GM19025 (cell line): Measurements from ENCODE around the gene FRMD8.

Experiments
- ATAC-seq: cut with Tn5 transposase; IDR thresholded peaks from one replicate; pipeline ENCODE4 v1.9.1; 2021; ENCODE audit warnings: mild to moderate bottlenecking, low read depth, moderate library complexity; ENCODE audit not compliant: unreplicated experiment

FRMD8 gene

DNA sequence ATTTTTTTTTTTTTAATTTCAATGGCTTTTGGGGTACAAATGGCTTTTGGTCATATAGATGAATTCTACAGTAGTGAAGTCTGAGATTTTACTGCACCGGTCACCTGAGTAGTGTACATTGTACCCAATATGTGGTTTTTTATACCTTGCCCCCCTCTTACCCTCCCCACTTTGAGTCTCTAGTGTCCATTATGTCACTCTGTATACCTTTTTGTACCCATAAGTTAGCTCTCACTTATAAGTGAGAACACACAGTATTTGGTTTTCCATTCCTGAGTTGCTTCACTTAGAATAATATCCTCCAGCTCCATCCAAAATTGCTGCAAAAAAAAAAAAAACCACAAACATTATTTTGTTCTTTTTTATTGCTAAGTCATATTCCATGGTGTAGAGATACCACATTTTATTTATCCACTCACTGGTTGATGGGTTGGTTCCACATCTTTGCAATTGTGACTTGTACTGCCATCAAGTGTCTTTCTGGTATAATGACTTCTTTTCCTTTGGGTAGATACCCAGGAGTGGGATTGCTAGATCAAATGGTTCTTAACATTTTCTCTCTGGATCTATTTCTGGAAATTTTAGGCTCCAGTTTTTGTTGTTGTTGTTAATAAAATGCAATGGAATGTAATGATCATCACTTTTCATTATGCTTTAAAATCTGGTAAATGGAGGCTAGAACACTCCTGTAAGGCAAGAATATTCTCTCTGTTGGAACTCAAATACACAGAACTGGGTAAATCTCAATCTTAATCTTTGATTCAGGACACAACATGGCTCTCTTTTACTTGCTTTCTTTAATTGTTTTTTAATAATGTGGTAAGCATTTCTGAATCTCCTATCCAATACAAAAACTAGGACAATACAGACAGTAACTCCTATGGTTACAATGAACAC lies 46.5 kb downstream of the FRMD8 start:
- no peak for ATAC-seq

DNA sequence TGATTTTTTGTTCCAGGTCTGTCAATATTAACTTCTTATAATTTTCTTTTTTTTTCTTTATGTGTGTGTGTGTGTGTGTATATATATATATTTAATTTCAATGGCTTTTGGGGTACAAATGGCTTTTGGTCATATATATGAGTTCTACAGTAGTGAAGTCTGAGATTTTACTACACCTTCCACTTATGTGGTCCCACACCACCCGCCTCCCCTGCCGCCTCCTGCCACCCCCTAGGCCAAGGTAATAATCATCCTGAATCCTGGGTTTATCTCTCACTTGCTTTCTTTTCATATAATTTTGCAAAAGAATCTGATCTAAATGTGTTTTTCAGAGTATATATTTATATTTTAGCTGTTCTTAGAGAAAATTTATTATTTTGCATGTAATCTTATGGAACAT lies 47.2 kb downstream of the FRMD8 start:
- no peak for ATAC-seq

DNA sequence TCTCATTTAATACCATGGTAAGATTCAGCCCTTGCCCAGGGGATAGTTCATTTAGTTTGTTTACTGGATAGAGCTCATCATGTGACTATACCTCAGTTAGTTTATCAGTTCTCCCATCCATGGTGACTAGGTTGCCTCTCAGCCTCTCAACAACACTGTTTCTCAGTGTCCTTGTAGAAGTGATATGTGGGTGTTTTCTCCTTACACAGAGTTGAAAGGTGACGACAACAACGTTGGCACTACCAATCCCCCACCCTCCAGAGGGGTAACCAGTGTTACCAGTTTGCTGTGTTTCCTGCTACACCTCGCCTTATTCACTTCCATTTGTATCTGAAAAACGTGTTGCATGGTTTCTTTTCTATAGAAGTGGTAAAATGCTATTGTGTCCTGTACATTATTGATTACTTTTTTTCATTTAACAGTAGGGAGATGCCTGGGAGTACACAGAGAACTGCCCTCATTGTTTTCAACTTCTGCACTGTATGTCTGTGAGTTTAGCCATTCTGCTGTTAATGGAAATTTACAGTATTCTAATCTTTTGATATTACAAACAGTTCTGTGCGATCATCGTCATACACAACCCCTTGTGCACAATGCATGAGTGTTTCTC lies 47.7 kb downstream of the FRMD8 start:
- ATAC-seq = no peak

DNA sequence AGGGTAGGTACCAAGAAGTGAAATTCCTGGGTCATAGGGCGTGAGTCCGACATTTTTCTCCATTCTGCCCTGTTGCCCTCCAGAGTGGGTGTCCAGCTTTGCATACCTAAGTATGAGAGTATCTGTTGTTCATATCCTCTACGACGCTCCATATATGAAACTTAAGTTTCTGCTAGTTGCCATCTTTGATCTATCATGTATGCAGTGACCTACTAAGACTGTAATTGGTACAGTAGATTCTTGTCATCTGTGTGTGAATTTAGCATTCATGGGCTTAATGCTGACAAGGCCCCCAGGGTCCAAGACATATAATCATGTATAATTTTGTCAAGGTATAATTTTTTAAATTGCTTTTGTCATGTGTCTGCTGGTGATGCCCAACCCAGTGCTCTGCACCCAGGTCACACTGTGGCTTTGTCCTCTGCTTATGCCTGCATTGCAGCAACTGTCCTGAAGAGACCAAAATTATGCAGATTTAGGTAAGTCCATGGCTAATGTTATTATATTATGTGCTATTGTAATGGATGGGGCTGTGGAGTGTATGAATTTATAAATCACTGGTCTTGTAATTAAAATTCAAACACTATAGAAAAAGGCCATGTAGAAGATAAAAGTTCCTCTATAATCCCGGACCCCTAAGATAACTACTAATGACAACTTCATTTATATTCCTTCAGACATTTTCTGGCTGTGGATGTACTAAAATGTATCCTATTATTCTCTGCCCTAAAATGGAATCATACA lies 48.4 kb downstream of the FRMD8 start:
- ATAC-seq = no peak

DNA sequence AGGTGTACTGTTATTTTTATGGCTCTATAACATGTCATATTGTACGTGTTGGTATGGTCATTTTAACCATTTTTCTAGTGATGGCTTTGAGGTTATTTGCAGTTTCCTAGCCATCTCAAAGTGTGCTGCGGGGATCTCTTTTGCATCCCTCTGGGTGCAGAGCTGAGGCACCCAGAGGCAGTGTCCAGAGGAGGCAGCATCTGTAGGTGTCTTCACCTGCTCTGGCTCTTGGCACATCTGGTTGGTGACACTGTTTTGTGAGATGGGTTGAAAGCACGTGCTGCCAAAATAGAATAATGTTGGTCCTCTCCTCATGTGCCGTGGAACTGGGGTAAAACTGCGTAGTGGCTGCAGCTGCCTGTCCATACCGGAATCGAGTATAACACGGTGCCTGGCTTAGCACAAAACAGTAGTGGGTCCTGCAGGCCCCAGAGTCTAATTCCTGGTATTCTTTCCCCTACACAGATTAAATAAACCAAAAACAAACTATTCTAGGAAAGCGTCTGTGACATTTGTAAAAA lies 49.0 kb downstream of the FRMD8 start:
- no peak for ATAC-seq

DNA sequence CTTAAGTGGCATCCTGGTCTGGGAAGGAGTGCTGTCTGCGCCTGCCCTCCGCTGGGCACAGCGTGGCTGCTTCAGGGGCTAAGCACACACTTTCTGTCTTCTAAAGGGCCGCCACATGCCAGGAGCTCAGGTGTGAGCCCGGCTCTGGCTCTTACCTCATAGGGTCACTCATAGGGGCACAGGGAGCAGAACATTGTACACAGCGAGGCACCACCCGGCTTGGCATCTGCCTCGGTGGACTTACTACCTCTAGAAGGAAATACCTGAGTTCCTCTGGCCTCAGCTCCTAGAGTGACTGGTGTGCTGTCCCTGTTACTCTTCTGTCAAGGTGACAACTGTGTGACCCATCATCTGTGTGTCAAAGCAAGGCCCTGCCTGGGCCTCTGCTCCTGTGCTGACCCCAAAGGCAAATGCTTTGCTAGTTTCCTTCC lies 49.6 kb downstream of the FRMD8 start:
- ATAC-seq = no peak

DNA sequence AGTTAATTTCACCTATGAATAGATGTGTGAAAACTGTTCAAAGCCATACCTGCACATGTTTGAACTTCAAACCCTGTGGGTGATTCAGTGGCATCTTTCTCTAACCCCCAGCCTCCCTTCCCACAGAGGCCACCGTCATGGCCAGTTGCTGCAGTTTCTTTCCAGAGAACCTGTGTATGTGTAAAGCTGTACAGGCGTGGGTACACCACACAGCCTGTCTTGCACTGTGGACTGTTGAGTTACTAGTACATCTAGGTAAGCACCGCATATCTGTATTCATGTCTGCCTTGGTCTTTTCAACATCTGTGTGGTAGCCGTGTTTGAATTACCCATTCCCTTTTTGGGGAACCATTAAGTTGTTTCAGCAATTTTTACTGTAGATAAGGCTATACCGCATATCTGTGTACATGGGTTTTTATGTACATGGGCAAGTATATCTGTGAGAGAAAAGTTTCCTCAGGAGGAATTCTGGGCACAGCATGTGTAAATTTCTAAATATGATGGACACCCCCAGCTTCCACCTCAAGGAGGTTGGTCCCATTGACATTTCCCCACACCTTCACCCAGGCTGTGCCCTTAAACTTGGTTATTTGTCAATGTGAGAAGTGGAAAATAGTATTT lies 50.1 kb downstream of the FRMD8 start:
- ATAC-seq = no peak

DNA sequence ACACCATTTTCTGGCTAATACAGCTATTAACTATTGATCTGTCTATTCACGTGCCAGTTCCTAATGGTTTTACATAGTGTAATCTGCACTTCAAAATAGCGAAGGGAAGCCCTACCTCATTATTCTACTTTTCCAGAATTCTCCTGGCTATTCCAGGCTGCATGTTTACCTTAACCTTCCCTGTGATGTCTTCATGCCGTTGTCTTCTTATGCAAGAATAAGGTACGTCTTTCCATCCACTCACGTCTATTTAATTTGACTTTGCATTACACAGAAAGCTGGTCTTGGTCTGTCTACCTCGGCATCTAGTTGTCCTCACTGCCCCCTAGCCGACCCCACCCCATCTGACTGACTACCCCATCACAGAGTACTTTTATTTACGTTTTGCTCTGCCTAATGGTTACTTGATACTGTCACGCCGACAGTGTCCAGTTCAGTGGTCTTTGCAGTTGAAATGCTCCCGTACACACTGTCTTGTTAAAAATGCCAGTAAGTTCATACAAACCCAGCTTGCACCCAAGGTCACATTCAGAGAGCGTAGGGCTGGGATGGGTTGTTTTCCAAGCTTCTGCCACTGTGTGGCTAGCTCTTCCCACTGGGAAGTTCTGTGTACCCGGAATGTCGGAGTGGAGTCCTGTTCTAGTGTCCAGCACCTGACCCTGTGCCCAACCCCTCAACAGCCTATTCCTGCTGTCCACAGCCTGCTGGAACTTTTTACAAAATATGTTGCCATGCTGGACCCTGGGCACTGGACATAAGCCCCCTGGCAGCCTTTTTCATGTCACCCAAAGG lies 51.2 kb downstream of the FRMD8 start:
- ATAC-seq = no peak

DNA sequence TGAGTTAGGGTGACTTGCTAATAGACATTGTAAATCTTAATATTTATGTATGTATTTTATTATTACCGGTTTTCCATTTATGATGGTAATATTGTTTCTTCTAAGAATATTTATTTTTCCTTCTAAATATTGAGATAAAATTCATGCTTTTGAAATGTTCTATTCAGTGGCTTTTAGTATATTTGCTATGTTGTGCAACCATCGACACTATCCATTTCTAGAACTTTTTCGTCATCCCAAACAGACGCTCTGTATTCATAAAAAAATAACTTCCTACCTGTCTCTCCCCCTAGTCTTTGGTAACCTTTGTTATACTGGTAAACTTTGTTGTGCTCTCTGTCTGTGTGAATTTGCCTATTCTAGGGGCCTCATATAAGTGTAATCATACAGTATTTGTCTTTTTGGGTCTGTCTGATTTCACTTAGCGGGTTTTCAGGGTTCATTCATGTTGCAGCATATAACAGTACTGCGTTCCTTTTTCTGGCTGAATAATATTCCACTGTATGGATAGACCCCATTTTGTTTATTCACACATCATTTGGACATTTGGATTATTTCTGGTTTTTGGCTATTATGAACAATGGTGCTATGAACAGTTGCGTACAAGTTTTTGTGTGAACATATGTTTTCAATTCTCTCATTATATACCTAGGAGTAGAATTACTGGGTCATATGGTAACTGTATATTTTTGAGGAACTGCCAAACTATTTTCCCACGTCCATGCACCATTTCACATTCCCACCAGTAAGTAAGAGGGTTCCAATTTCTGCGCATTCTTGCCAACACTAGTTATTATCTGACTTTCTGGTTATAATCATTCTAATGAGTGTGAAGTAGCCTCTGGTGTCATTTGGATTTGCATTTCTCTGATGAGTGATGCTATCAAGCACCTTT lies 52.1 kb downstream of the FRMD8 start:
- ATAC-seq = no peak

DNA sequence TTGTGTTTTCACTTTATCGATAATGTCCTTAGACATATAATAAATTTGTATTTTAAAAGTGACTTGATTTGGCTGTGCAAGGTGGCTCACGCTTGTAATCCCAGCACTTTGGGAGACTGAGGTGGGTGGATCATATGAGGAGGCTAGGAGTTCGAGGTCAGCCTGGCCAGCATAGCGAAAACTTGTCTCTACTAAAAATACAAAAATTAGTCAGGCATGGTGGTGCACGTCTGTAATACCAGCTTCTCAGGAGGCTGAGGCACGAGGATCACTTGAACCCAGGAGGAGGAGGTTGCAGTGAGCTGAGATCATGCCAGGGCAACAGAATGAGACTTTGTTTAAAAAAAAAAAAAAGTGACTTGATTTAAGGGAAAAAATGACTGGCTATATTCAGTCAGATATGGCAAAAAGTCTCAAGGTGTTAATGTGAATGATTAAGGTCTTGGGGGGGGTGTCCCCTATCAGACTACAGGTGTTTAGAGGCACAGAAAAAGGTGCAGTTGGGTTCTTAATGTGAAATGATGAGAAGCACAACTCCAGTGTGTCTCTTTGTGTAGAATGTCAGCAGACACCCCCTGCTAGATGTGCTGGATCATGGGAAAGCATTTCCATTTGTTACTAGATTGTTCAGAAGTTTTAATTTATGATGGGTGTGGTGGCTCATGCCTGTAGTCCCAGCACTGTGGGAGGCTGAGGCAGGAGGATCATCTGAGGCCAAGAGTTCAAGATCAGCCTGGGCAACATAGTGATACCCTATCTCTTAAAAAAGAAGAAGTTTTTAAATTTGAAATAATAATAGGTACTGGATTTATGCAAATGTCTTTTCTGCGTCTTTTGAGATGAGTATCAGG lies 53.1 kb downstream of the FRMD8 start:
- ATAC-seq = no peak

DNA sequence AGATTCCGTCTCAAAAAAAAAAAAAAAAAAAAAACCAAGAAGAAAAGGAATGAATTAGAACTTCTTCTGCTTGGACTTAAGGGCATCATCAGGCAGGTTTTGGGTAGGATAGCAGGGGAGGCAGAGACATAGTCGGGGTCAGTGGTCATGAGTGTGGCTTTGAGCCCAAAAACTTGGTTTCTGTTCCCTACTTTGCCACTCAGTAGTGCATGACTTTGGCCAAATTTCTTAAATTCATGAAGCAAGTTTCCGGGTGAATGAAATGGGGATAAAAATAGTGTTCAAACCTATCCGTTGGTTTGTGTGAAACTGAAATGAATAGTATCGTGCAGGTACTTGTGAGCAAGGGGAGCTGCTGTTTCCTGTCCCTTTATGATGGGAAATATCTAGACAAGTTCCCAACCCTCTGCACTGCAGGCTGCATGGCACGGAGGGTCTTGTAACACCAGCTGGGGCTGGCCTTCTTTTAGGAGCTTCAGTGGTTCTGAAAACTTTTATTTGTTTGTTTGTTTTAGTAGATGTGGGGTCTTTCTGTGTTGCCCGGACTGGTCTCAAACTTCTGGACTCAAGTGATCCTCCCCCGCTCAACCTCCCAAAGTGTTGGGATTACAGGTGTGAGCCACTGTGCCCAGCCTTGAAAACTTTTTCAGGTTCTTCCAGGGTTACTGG lies 54.5 kb downstream of the FRMD8 start:
- no peak for ATAC-seq

DNA sequence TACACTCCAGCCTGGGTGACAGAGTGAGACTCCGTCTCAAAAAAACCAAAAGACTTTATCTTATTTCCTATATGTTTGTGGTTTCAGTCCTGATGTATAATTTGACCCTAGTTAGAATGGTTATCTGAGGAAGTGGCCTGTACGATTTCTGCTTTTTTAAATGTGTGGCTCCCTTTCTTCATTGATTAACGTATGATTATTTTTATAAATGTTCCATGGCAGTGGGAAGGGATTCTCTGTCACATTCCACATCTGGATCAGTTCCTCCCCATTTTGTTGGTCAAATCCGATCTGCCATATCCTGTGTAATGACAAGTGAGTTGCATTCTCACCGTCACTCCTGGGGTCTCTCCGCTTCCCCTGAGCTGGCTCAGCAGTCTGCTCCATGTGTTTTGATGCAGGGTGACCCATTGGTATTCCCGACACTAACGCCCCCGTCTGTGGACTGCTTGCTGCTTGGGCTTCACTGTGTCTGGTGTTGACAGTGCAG lies 56.5 kb downstream of the FRMD8 start:
- no peak for ATAC-seq

DNA sequence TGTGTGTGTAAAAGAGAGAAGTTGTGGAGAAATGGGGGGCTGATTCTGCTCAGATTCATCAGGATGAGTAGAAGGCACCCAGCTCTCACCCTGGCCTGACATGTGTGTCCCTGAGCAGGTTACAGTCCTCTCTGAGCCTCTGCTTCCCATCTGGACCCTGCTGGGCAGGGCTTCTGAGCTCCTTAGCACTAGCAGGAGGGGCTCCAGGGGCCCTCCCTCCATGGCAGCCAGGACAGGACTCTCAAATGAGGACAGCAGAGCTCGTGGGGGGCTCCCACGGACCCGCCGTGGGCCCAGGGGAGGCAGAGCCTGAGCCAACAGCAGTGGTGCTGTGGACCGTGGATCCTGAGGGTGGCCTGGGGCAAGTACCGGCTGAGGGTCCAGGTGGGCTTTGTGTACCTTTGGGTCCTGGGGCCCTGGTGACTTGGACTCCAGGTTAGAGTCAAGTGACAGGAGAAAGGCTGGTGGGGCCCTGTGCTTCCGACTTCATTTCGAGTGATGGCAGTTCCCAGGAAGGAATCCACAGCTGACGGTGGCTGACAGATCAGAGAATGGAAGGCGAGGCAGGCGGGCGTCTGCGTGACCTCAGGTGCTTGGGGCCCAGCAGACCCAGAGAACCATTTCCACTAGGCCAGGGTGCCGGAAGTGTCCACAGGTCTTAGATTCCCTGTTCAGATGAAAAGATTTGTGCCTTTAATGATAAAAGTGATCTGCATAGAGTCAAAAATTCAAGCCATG lies 58.0 kb downstream of the FRMD8 start:
- ATAC-seq = no peak

DNA sequence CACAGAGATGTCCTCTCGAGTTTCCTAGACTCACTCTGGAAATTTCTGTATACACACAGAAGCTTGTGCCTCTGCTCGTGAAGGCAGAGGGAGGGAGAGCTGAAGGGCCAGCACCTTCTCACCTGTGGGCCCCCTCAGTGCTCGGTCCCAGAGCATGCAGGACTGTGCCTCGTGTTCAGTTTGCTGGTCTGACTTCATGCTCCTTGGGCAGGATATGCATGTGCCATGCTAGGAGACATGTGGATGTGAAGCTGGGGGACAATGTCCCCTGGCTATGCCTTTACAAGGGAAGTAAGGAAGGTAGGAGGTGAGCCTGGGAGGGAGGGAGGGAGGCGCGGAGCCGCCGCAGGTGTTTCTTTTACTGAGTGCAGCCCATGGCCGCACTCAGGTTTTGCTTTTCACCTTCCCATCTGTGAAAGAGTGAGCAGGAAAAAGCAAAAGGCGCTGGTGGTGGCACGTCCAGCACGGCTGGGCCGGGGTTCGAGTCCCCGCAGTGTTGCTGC lies 58.7 kb downstream of the FRMD8 start:
- ATAC-seq = no peak

DNA sequence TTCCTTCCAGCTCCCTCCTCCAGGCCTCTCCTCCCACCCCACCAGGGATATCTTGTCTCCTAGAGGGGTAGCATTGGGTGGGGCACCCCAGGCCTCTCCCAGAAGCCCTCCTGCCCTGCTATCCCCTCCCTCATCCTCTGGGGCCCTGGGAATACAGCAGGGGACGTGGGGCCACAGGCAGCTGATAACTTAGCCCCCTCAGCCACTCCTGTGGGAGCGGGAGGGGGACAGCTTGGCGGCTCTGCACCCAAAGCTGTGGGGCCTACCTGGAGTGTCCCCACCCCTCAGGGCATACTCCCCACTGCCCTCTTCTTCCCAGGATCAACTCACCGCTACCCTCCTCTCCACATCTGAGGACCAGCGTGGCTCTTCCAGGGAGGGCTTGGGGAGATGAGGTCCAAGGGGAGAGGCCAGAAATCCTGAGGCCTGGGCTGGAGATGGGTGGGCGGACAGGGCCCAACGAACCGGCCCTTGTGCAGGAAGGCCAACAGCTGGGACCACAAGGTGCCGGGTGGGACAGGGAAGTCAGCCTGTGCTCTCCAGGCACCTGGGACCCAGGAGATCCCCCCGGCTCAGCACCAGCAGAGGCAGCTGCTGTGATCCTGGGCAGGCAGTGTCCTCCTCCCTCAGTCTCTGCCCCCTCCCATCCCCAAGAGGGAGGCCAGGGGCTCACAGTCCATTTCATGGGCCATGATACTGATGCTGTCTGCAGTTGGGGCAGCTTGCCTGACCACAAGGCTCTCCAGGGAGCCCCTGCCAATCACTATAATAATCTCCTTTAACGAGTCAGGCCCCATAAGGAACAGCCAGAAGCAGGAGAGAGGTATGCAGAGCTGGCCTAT lies 59.4 kb downstream of the FRMD8 start:
- no peak for ATAC-seq
